Measurements from ENCODE around the gene PLEKHB2. TPM values are rescaled to one million over a fixed set of nuclear protein-coding genes. Genes with fewer than 3 reads are reported as not detected.

PLEKHB2 gene
- total RNA-seq, 1 donor from 2014 or later = 204 TPM

- Histone ChIP-seq H3K27me3 (ENCODE audit: control insufficient read depth, insufficient read depth, low read length) (no peaks in the 10 kb centered on the region), H3K4me3 (ENCODE audit: low read depth, low read length) (peak within 1 kb of the TSS; percentile 68), H3K36me3 (ENCODE audit: control insufficient read depth, insufficient read depth, low read length) (peaks cover under 1% of the 10 kb centered on the region)
- TF ChIP-seq, protein P1, sequence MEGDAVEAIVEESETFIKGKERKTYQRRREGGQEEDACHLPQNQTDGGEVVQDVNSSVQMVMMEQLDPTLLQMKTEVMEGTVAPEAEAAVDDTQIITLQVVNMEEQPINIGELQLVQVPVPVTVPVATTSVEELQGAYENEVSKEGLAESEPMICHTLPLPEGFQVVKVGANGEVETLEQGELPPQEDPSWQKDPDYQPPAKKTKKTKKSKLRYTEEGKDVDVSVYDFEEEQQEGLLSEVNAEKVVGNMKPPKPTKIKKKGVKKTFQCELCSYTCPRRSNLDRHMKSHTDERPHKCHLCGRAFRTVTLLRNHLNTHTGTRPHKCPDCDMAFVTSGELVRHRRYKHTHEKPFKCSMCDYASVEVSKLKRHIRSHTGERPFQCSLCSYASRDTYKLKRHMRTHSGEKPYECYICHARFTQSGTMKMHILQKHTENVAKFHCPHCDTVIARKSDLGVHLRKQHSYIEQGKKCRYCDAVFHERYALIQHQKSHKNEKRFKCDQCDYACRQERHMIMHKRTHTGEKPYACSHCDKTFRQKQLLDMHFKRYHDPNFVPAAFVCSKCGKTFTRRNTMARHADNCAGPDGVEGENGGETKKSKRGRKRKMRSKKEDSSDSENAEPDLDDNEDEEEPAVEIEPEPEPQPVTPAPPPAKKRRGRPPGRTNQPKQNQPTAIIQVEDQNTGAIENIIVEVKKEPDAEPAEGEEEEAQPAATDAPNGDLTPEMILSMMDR (IDR thresholded peaks at IDR 0.05; ENCODE audit: insufficient read depth, low read length, severe bottlenecking) = no peak
- FAIRE-seq = no peak
- DNase-seq (ENCODE audit: low read depth) = peak; percentile 71
Measured at GRCh38 chr2:131093006-131093695, 12.0 kb upstream of the PLEKHB2 start, which contains the start of gene FAM168B. FAM168B (minus strand) TSS chr2:131093460; CDS start chr2:131082646, 10,814 bp downstream.

DNA sequence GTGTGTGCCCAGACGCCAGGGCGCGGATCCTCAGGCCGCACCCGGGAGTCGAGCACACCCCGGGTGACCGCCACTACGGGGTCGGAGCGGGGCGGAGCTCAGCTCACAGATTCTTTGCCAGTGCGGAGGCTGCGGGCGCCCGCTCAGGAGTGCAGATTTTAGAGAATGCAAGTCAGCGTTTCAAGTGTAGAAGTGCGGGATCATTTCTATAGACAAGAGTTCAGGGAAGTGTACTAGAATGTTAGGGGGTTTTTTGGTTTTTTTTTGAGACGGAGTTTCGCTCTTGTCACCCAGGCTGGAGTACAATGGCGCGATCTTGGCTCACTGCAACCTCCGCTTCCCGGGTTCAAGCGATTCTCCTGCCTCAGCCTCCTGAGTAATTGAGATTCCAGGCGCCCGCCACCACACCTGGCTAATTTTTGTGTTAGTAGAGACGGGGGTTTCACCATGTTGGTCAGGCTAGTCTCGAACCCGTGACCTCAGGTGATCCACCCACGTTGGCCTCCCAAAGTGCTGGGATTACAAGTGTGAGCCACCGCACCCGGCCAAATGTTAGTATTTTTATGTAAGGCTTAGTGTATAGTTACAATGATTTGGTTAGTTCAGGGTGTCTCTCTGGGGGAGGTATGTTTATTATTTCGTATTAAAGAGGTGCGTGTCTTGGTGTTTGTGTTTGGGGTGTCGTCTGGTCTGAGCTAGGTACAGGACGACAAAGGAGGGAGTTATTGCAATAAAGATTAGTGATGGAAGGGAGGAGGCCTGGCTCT is 11.3 kb upstream of the PLEKHB2 start:
- peak overlapping the region; percentile 68 for H3K4me3 ChIP-seq (ENCODE audit: low read depth, low read length)
- FAIRE-seq = no peak
- H3K27me3 ChIP-seq (ENCODE audit: control insufficient read depth, insufficient read depth, low read length) = no peaks in the 10 kb centered on the region
- TF ChIP-seq, protein P1 (IDR thresholded peaks at IDR 0.05; ENCODE audit: insufficient read depth, low read length, severe bottlenecking) = no peak
- H3K36me3 ChIP-seq (ENCODE audit: control insufficient read depth, insufficient read depth, low read length) = no peaks in the 10 kb centered on the region
- no peak for DNase-seq (ENCODE audit: low read depth)

DNA sequence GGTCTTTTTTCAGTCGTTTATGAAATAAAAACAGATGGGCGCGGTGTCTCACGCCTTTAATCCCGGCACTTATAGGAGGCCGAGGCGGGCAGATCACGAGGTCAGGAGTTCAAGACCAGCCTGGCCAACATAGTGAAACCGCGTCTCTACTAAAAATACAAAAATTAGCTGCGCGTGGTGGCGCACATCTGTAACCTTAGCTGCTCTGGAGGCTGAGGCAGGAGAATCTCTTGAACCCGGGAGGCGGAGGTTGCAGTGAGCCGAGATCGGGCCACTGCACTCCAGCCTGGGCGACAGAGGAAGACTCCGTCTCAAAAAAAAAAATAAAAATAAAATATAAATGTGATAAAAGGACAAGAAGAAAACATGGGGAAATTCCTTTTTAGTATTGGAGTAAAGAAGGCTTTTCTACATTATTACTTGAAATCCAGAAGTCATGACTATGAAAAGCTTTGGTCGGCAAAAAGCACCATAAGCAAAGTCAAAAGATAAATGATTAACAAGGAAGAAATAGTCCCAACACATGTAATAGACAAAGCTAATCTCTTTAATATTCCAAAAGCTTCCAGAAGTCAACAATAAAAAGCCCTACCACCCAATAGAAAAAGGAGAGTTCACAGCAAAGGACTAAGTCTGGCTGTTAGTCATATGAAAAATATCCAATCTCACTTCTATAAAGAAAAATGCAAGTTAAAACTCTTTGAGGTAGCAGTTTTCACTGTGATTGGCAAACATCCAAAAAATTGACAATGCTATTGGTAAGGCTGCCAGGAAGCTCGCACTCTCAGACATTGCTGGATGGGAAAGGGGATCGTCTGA is 10.5 kb upstream of the PLEKHB2 start:
- TF ChIP-seq, protein P1 (IDR thresholded peaks at IDR 0.05; ENCODE audit: insufficient read depth, low read length, severe bottlenecking) = no peak
- DNase-seq (ENCODE audit: low read depth) (peak; percentile 28), FAIRE-seq (no peak)
- no peaks in the 10 kb centered on the region for H3K27me3 ChIP-seq (ENCODE audit: control insufficient read depth, insufficient read depth, low read length)
- H3K36me3 ChIP-seq (ENCODE audit: control insufficient read depth, insufficient read depth, low read length) = no peaks in the 10 kb centered on the region
- no peak overlapping the region for H3K4me3 ChIP-seq (ENCODE audit: low read depth, low read length)

- Histone ChIP-seq H3K27me3 (ENCODE audit: control insufficient read depth, insufficient read depth, low read length) (no peaks in the 10 kb centered on the region), H3K36me3 (ENCODE audit: control insufficient read depth, insufficient read depth, low read length) (no peaks in the 10 kb centered on the region), H3K4me3 (ENCODE audit: low read depth, low read length) (no peak overlapping the region)
- TF ChIP-seq, protein P1 (IDR thresholded peaks at IDR 0.05; ENCODE audit: insufficient read depth, low read length, severe bottlenecking) = no peak
- DNase-seq (ENCODE audit: low read depth) (no peak), FAIRE-seq (no peak)
Measured at GRCh38 chr2:131103165-131103564, 2.0 kb upstream of the PLEKHB2 start.

- no peaks in the 10 kb centered on the region for H3K36me3 ChIP-seq (ENCODE audit: control insufficient read depth, insufficient read depth, low read length)
- DNase-seq (ENCODE audit: low read depth) (peak; percentile 75), FAIRE-seq (no peak)
- TF ChIP-seq, protein P1 (IDR thresholded peaks at IDR 0.05; ENCODE audit: insufficient read depth, low read length, severe bottlenecking) = no peak
- H3K4me3 ChIP-seq (ENCODE audit: low read depth, low read length) = peak overlapping the region; percentile 98
- no peaks in the 10 kb centered on the region for H3K27me3 ChIP-seq (ENCODE audit: control insufficient read depth, insufficient read depth, low read length)
Measured at GRCh38 chr2:131104487-131105155, 515 bp upstream of the PLEKHB2 start.

Measured in bronchial epithelial cell (primary cell).